ENCODE data around the gene ALDH6A1.
"Not testable (repeated sequence)": the region's sequence is repeated elsewhere in the genome, so short reads cannot be mapped to it uniquely, and the experiment has no call there.

Gene ALDH6A1

GRCh38 chr14:74084277-74085046, at the start of gene ALDH6A1, which contains the start of gene LIN52:
ALDH6A1 (minus strand) TSS chr14:74084453; CDS start chr14:74084394, 59 bp downstream.
LIN52 (plus strand) TSS chr14:74084956; CDS start chr14:74084975, 19 bp downstream.
- DNase-seq (ENCODE audit: low spot score): peak; percentile 98

- DNase-seq (ENCODE audit: low spot score): no peak
Observed at GRCh38 chr14:74127634-74128033, 43.4 kb upstream of the ALDH6A1 start.

GRCh38 chr14:74126315-74127013, 42.2 kb upstream of the ALDH6A1 start:
- DNase-seq (ENCODE audit: low spot score): no peak

- not testable (repeated sequence) for DNase-seq (ENCODE audit: low spot score)
Observed at GRCh38 chr14:74125487-74125886, 41.2 kb upstream of the ALDH6A1 start.

- peak; percentile 66 for DNase-seq (ENCODE audit: low spot score)
Observed at GRCh38 chr14:74111395-74112216, 27.4 kb upstream of the ALDH6A1 start.

GRCh38 chr14:74109369-74109768, 25.1 kb upstream of the ALDH6A1 start:
- no peak for DNase-seq (ENCODE audit: low spot score)

- no peak for DNase-seq (ENCODE audit: low spot score)
Observed at GRCh38 chr14:74105381-74105780, 21.1 kb upstream of the ALDH6A1 start.

GRCh38 chr14:74089251-74090020, 5.2 kb upstream of the ALDH6A1 start:
- DNase-seq (ENCODE audit: low spot score): no peak

GRCh38 chr14:74085828-74086227, 1.6 kb upstream of the ALDH6A1 start:
- DNase-seq (ENCODE audit: low spot score): no peak

- peak; percentile 59 for DNase-seq (ENCODE audit: low spot score)
Observed at GRCh38 chr14:74085047-74085637, 889 bp upstream of the ALDH6A1 start.

- no peak for DNase-seq (ENCODE audit: low spot score)
Observed at GRCh38 chr14:74083784-74084276, 423 bp downstream of the ALDH6A1 start.

GRCh38 chr14:74083161-74083560, 1.1 kb downstream of the ALDH6A1 start:
- DNase-seq (ENCODE audit: low spot score): no peak

GRCh38 chr14:74081491-74081890, 2.8 kb downstream of the ALDH6A1 start:
- DNase-seq (ENCODE audit: low spot score): no peak

GRCh38 chr14:74080820-74081460, 3.3 kb downstream of the ALDH6A1 start:
- no peak for DNase-seq (ENCODE audit: low spot score)

GRCh38 chr14:74077401-74077800, 6.9 kb downstream of the ALDH6A1 start:
- DNase-seq (ENCODE audit: low spot score): no peak

- no peak for DNase-seq (ENCODE audit: low spot score)
Observed at GRCh38 chr14:74065746-74066575, 18.3 kb downstream of the ALDH6A1 start.

- DNase-seq (ENCODE audit: low spot score): no peak
Observed at GRCh38 chr14:74064883-74065282, 19.4 kb downstream of the ALDH6A1 start.

GRCh38 chr14:74064426-74064825, 19.8 kb downstream of the ALDH6A1 start:
- no peak for DNase-seq (ENCODE audit: low spot score)

- DNase-seq (ENCODE audit: low spot score): peak; percentile 8
Observed at GRCh38 chr14:74062809-74063150, 21.5 kb downstream of the ALDH6A1 start.
